ENCODE measurements around the gene GPA33. TPM values are rescaled to one million over a fixed set of nuclear protein-coding genes. Genes with fewer than 3 reads are reported as not detected.

Gene GPA33
- total RNA-seq, 1 donor from 2014 or later = not detected

DNA sequence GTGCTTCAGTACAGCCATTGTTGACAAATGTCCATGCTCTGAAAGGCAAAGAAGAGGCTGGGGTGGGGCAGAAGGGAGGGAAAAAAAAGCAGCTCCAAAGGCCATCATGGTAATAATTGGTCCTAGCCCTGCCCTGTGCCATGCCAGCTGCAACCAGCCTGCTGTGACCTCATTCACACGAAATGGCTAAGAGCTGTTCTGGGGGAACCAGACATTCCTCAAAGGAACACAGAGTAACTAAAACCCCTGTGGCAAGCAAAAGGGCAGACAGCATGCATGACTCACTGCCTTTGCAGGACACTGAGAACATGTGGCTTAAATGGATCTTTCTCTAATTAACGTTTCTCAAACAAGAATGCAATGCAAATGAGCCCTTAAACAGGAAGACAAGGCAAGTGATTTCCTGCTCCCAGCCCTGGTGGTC is 46.0 kb upstream of the GPA33 start:
- no peaks in the 10 kb centered on the region for H3K9me3 Mint-ChIP-seq (ENCODE audit: unreplicated experiment)
- no peaks in the 10 kb centered on the region for H3K36me3 Mint-ChIP-seq (ENCODE audit: unreplicated experiment)
- H3K4me1 Mint-ChIP-seq (ENCODE audit: unreplicated experiment) = peaks cover 33% of the 10 kb centered on the region
- H3K4me3 Mint-ChIP-seq (ENCODE audit: unreplicated experiment) = no peak overlapping the region
- no peaks in the 10 kb centered on the region for H3K27me3 Mint-ChIP-seq (ENCODE audit: unreplicated experiment)
- TF ChIP-seq, protein P1, sequence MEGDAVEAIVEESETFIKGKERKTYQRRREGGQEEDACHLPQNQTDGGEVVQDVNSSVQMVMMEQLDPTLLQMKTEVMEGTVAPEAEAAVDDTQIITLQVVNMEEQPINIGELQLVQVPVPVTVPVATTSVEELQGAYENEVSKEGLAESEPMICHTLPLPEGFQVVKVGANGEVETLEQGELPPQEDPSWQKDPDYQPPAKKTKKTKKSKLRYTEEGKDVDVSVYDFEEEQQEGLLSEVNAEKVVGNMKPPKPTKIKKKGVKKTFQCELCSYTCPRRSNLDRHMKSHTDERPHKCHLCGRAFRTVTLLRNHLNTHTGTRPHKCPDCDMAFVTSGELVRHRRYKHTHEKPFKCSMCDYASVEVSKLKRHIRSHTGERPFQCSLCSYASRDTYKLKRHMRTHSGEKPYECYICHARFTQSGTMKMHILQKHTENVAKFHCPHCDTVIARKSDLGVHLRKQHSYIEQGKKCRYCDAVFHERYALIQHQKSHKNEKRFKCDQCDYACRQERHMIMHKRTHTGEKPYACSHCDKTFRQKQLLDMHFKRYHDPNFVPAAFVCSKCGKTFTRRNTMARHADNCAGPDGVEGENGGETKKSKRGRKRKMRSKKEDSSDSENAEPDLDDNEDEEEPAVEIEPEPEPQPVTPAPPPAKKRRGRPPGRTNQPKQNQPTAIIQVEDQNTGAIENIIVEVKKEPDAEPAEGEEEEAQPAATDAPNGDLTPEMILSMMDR (IDR thresholded peaks at IDR 0.05) = no peak
- DNase-seq (ENCODE audit: extremely low spot score, unreplicated experiment) = no peak
- H3K27ac Mint-ChIP-seq (ENCODE audit: unreplicated experiment) = peak overlapping the region; percentile 78

GRCh38 chr1:167135281-167135840 is 45.2 kb upstream of the GPA33 start:
- H3K27ac Mint-ChIP-seq (ENCODE audit: unreplicated experiment) = peak overlapping the region; percentile 12

GRCh38 chr1:167132301-167133010 is 42.3 kb upstream of the GPA33 start:
- H3K9me3 Mint-ChIP-seq (ENCODE audit: unreplicated experiment) = no peaks in the 10 kb centered on the region
- no peak overlapping the region for H3K4me3 Mint-ChIP-seq (ENCODE audit: unreplicated experiment)
- H3K27ac Mint-ChIP-seq (ENCODE audit: unreplicated experiment) = no peak overlapping the region
- H3K27me3 Mint-ChIP-seq (ENCODE audit: unreplicated experiment) = peaks cover 20% of the 10 kb centered on the region
- TF ChIP-seq, protein P1 (IDR thresholded peaks at IDR 0.05) = no peak
- DNase-seq (ENCODE audit: extremely low spot score, unreplicated experiment) = no peak
- no peaks in the 10 kb centered on the region for H3K36me3 Mint-ChIP-seq (ENCODE audit: unreplicated experiment)
- peaks cover 33% of the 10 kb centered on the region for H3K4me1 Mint-ChIP-seq (ENCODE audit: unreplicated experiment)

More at GRCh38 chr1:167135281-167135840, 45.2 kb upstream of the GPA33 start:
- no peaks in the 10 kb centered on the region for H3K9me3 Mint-ChIP-seq (ENCODE audit: unreplicated experiment)
- peaks cover 3% of the 10 kb centered on the region for H3K27me3 Mint-ChIP-seq (ENCODE audit: unreplicated experiment)
- H3K4me1 Mint-ChIP-seq (ENCODE audit: unreplicated experiment) = peaks cover 33% of the 10 kb centered on the region
- TF ChIP-seq, protein P1 (IDR thresholded peaks at IDR 0.05) = no peak
- H3K4me3 Mint-ChIP-seq (ENCODE audit: unreplicated experiment) = no peak overlapping the region
- no peak for DNase-seq (ENCODE audit: extremely low spot score, unreplicated experiment)
- no peaks in the 10 kb centered on the region for H3K36me3 Mint-ChIP-seq (ENCODE audit: unreplicated experiment)

- Mint-ChIP-seq H3K4me3 (ENCODE audit: unreplicated experiment) (no peak overlapping the region), H3K4me1 (ENCODE audit: unreplicated experiment) (peaks cover 19% of the 10 kb centered on the region), H3K27ac (ENCODE audit: unreplicated experiment) (no peak overlapping the region), H3K9me3 (ENCODE audit: unreplicated experiment) (no peaks in the 10 kb centered on the region), H3K27me3 (ENCODE audit: unreplicated experiment) (peaks cover 30% of the 10 kb centered on the region), H3K36me3 (ENCODE audit: unreplicated experiment) (no peaks in the 10 kb centered on the region)
- TF ChIP-seq, protein P1 (IDR thresholded peaks at IDR 0.05) = no peak
- DNase-seq (ENCODE audit: extremely low spot score, unreplicated experiment) = no peak
Measured at GRCh38 chr1:167130829-167131510, 40.8 kb upstream of the GPA33 start.

All from osteocyte (in vitro differentiated cells).